Brain microvascular endothelial cell (primary cell): ENCODE results near the gene LAIR1.

Experiments
- DNase-seq: peaks from one replicate; pipeline ENCODE4 v3.0.0-alpha.2; 2020
- H3K27ac ChIP-seq: fragments of 250-450 bp; sonication (Bioruptor Pico); 2 replicates; pipeline ENCODE4 v1.5.1; 2020; ENCODE audit warnings: mild to moderate bottlenecking, moderate library complexity
- H3K27me3 ChIP-seq: fragments of 250-450 bp; sonication (Bioruptor Pico); replicated peaks from 2 replicates; pipeline ENCODE4 v1.5.1; 2020; ENCODE audit warnings: mild to moderate bottlenecking
- H3K36me3 ChIP-seq: fragments of 250-450 bp; sonication (Bioruptor Pico); replicated peaks from 2 replicates; pipeline ENCODE4 v1.5.1; 2020; ENCODE audit warnings: mild to moderate bottlenecking
- H3K4me3 ChIP-seq: 2 replicates; pipeline ENCODE4 v1.5.1; 2011; ENCODE audit warnings: low read depth, mild to moderate bottlenecking, control low read depth, low read length, moderate library complexity
- in situ Hi-C: cut with HindIII; loops from 2 replicates; pipeline ENCODE4 v1.10.0; 2017; ENCODE audit warnings: low sequenced_read_pairs, low pct_ligation_motif_present
- TF ChIP-seq, protein P1 (sequence below): IDR thresholded peaks from 2 replicates; pipeline ENCODE4 v1.5.1; 2011; ENCODE audit warnings: low read depth, mild to moderate bottlenecking, moderate library complexity, low read length, control low read depth, inconsistent platforms; ENCODE audit errors: missing control alignments

LAIR1 gene

GRCh38 chr19:54317108-54317964, 47.4 kb downstream of the LAIR1 start:
- TF ChIP-seq, protein P1, sequence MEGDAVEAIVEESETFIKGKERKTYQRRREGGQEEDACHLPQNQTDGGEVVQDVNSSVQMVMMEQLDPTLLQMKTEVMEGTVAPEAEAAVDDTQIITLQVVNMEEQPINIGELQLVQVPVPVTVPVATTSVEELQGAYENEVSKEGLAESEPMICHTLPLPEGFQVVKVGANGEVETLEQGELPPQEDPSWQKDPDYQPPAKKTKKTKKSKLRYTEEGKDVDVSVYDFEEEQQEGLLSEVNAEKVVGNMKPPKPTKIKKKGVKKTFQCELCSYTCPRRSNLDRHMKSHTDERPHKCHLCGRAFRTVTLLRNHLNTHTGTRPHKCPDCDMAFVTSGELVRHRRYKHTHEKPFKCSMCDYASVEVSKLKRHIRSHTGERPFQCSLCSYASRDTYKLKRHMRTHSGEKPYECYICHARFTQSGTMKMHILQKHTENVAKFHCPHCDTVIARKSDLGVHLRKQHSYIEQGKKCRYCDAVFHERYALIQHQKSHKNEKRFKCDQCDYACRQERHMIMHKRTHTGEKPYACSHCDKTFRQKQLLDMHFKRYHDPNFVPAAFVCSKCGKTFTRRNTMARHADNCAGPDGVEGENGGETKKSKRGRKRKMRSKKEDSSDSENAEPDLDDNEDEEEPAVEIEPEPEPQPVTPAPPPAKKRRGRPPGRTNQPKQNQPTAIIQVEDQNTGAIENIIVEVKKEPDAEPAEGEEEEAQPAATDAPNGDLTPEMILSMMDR = no peak
- H3K4me3 ChIP-seq = no peak overlapping the region
- H3K36me3 ChIP-seq = no peaks in the 10 kb centered on the region
- no peaks in the 10 kb centered on the region for H3K27me3 ChIP-seq
- no peak for DNase-seq
- H3K27ac ChIP-seq = no peak overlapping the region
- in situ Hi-C loops = no loop called here

DNA sequence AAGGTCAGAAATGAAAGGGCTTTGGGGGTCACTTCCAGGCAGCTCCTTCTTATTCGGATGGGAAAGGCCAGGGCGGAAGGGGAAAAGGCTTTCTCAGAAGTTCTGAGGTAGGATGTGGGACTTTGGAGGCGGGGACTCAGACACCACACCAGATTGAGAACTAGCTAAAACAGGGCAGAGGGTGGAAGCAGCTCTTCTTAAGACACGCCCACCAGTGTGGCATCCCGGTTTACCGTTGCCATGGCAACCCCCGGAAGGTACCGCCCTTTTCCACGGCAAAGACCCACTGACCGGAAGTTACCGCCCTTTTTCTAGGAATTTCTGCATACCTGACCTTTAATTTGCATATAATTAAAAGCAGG, 48.0 kb downstream of the LAIR1 start:
- DNase-seq = no peak
- Histone ChIP-seq H3K27me3 (no peaks in the 10 kb centered on the region), H3K4me3 (no peak overlapping the region), H3K27ac (no peak overlapping the region), H3K36me3 (no peaks in the 10 kb centered on the region)
- TF ChIP-seq, protein P1 = no peak
- in situ Hi-C loops = no loop called here

GRCh38 chr19:54315956-54316355, 48.8 kb downstream of the LAIR1 start:
- DNase-seq = no peak
- no peak overlapping the region for H3K27ac ChIP-seq
- H3K4me3 ChIP-seq = no peak overlapping the region
- no peaks in the 10 kb centered on the region for H3K36me3 ChIP-seq
- in situ Hi-C loops = no loop called here
- TF ChIP-seq, protein P1 = no peak
- no peaks in the 10 kb centered on the region for H3K27me3 ChIP-seq

DNA sequence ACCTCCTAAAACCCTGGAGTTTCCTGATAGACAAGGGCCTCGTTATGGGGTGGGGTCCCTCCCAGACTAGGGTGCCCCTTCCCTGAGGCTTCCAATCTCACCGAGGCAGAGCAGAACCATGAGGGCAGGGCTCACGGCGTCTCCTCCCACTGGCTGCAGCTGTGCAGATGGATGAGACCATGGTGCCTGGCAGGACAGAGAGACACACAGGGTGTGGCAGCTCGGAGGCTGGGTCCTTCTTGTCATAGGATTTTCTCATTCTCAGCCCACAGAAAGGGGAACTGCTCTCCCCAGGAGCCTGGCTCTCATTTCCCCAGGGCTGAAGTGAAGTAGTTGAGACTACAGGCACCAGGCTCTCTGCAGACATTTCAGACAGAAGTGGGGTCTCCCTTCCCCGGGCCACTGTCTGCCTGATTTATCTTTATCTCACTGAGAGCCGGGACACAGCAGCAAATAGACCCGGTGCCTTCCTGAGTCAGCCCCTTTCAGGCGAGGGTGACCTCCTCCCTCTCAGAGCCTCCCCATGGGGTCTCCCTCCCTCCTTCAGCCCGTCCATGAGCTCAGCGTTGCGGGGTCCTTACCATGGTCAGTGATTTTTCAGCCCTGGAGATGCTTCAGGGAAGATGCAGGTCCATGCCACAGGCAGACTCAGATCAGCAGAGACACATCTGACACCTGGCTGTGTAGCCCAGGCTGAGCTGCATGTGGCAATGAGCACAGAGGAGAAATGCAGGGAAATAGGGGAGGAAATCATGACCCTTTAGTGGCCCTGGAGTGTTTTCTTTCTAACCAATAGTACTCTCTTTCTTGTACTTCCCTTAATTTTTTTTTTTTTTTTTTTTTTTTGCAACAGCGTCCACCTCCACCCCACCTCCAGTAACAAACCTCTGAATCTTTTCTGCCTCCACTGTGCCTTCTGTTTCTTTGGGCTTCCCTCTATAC, 52.0 kb downstream of the LAIR1 start, which contains the start of gene LILRA5:
Gene LILRA5 (minus strand): TSS at position 731 of the 942 bp plus-strand sequence. CDS start 147 bp downstream, at position 584.
- H3K36me3 ChIP-seq = no peaks in the 10 kb centered on the region
- no peak within 1 kb of the TSS for H3K27ac ChIP-seq
- no peaks in the 10 kb centered on the region for H3K27me3 ChIP-seq
- in situ Hi-C loops = no loop called here
- H3K4me3 ChIP-seq = no peak within 1 kb of the TSS
- TF ChIP-seq, protein P1 = no peak
- DNase-seq = no peak

- H3K4me3 ChIP-seq = no peak overlapping the region
- DNase-seq = no peak
- H3K36me3 ChIP-seq = no peaks in the 10 kb centered on the region
- H3K27me3 ChIP-seq = no peaks in the 10 kb centered on the region
- no peak overlapping the region for H3K27ac ChIP-seq
- in situ Hi-C loops = no loop called here
- TF ChIP-seq, protein P1 = no peak
Measured at GRCh38 chr19:54312011-54312410, 52.7 kb downstream of the LAIR1 start.
